Measurements from ENCODE around the gene HS2ST1. TPM values are rescaled to one million over a fixed set of nuclear protein-coding genes. Genes with fewer than 3 reads are reported as not detected.

The HS2ST1 gene
- total RNA-seq, 2 donors from 2014 or later, result 29.0 to 31.5 TPM

DNA sequence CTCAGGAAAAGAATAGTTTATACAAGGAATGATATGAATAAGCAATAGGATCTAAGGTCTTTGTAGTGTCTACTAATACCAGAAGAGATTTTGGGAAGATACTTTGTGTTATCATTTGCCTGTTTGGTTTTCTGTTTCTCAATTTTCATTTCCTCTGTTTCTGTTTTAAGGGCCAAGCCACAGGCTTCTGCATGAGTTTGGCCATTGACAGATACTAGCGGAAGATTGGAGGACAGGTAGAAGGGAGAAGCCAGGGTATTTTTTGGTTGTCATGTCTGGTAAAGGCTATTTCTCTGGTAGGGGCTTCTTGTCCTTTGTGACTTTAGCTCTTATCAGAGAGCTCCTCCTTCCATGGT is 51.4 kb downstream of the HS2ST1 start:
- Mint-ChIP-seq H3K4me1 (peaks cover 9% of the 10 kb centered on the region), H3K27ac (no peak overlapping the region), H3K4me3 (no peak overlapping the region), H3K9me3 (peaks cover 24% of the 10 kb centered on the region), H3K27me3 (ENCODE audit: insufficient read depth) (no peaks in the 10 kb centered on the region), H3K36me3 (ENCODE audit: low read depth) (peaks cover 22% of the 10 kb centered on the region)
- H3K9me3 ChIP-seq (ENCODE audit: control insufficient read depth, low read length), result peaks cover 14% of the 10 kb centered on the region
- no peak overlapping the region for H3K27ac ChIP-seq (ENCODE audit: low read depth, low read length)
- DNase-seq, result no peak
- H3K9ac ChIP-seq (ENCODE audit: extremely low read depth, low read length, poor library complexity, severe bottlenecking), result no peak overlapping the region
- TF ChIP-seq, protein P1, sequence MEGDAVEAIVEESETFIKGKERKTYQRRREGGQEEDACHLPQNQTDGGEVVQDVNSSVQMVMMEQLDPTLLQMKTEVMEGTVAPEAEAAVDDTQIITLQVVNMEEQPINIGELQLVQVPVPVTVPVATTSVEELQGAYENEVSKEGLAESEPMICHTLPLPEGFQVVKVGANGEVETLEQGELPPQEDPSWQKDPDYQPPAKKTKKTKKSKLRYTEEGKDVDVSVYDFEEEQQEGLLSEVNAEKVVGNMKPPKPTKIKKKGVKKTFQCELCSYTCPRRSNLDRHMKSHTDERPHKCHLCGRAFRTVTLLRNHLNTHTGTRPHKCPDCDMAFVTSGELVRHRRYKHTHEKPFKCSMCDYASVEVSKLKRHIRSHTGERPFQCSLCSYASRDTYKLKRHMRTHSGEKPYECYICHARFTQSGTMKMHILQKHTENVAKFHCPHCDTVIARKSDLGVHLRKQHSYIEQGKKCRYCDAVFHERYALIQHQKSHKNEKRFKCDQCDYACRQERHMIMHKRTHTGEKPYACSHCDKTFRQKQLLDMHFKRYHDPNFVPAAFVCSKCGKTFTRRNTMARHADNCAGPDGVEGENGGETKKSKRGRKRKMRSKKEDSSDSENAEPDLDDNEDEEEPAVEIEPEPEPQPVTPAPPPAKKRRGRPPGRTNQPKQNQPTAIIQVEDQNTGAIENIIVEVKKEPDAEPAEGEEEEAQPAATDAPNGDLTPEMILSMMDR (conservative IDR thresholded peaks at IDR 0.05), result no peak
- 97% methylated on average over 1 of the region's 1 CpG; no CpG with 5 or more reads in 1 of the 2 experiments for WGBS, 2 experiments (ENCODE audit: insufficient coverage in 1 of 2, insufficient read length in 1 of 2)
- no peaks in the 10 kb centered on the region for H3K36me3 ChIP-seq (ENCODE audit: control insufficient read depth, insufficient read depth, low read length)
- H3K4me3 ChIP-seq (ENCODE audit: low read length), result no peak overlapping the region
- no peaks in the 10 kb centered on the region for H3K27me3 ChIP-seq (ENCODE audit: control insufficient read depth, insufficient read depth, low read length, poor library complexity, severe bottlenecking)
- no peaks in the 10 kb centered on the region for H3K4me1 ChIP-seq (ENCODE audit: control insufficient read depth, insufficient read depth, low read length)

DNA sequence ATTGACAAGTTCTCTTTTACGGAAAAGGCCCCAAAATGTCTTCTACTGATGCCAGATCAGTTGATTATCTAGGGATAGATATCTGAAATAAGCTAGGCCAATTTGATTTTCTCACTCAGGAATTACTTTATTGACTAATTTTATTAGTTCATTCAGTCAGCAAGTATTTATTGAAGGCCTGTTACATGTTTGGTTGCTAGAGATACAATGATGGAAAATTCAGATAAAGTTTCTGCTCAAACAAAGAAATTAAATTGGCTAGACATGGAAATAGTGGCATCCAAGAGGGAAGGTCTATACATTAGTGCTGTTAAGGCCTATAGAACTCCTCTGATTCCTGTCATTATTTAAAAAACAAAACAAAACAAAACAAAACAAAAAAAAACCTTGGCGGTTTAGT is 56.5 kb downstream of the HS2ST1 start:
- H3K4me3 ChIP-seq (ENCODE audit: low read length), result no peak overlapping the region
- TF ChIP-seq, protein P1 (conservative IDR thresholded peaks at IDR 0.05), result no peak
- no peaks in the 10 kb centered on the region for H3K4me1 ChIP-seq (ENCODE audit: control insufficient read depth, insufficient read depth, low read length)
- WGBS, 2 experiments (ENCODE audit: insufficient coverage in 1 of 2, insufficient read length in 1 of 2), result 62 to 80% methylated on average over 1 to 2 of the region's 2 CpGs
- H3K27ac ChIP-seq (ENCODE audit: low read depth, low read length), result no peak overlapping the region
- no peaks in the 10 kb centered on the region for H3K27me3 ChIP-seq (ENCODE audit: control insufficient read depth, insufficient read depth, low read length, poor library complexity, severe bottlenecking)
- H3K9me3 Mint-ChIP-seq, result no peaks in the 10 kb centered on the region
- peaks cover 7% of the 10 kb centered on the region for H3K4me1 Mint-ChIP-seq
- no peaks in the 10 kb centered on the region for H3K9me3 ChIP-seq (ENCODE audit: control insufficient read depth, low read length)
- no peak overlapping the region for H3K4me3 Mint-ChIP-seq
- H3K9ac ChIP-seq (ENCODE audit: extremely low read depth, low read length, poor library complexity, severe bottlenecking), result no peak overlapping the region
- DNase-seq, result no peak
- H3K27me3 Mint-ChIP-seq (ENCODE audit: insufficient read depth), result no peaks in the 10 kb centered on the region
- no peaks in the 10 kb centered on the region for H3K36me3 Mint-ChIP-seq (ENCODE audit: low read depth)
- no peaks in the 10 kb centered on the region for H3K36me3 ChIP-seq (ENCODE audit: control insufficient read depth, insufficient read depth, low read length)
- H3K27ac Mint-ChIP-seq, result no peak overlapping the region

DNA sequence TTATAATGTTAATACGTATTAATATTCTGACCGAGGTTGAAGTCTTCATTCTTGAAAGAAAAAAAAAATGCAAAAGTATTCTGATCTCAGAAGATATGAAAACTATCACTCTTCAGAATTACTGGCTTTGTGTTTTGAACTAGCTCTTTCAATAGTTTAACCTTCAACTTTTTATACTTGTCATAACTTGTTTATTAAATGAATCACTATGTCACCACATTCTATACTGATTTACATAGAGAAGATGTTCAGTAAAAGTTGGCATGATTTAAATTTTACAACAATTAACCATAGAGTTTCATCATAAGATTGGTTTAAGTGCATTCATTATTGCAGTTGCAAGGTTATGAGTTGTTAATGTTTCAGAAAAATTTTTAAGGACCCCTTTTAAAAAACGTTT is 57.3 kb downstream of the HS2ST1 start:
- Histone ChIP-seq H3K27me3 (ENCODE audit: control insufficient read depth, insufficient read depth, low read length, poor library complexity, severe bottlenecking) (no peaks in the 10 kb centered on the region), H3K9ac (ENCODE audit: extremely low read depth, low read length, poor library complexity, severe bottlenecking) (no peak overlapping the region), H3K4me3 (ENCODE audit: low read length) (no peak overlapping the region), H3K36me3 (ENCODE audit: control insufficient read depth, insufficient read depth, low read length) (no peaks in the 10 kb centered on the region), H3K27ac (ENCODE audit: low read depth, low read length) (no peak overlapping the region), H3K4me1 (ENCODE audit: control insufficient read depth, insufficient read depth, low read length) (no peaks in the 10 kb centered on the region), H3K9me3 (ENCODE audit: control insufficient read depth, low read length) (no peaks in the 10 kb centered on the region)
- no peak overlapping the region for H3K4me3 Mint-ChIP-seq
- 86% methylated on average over 3 of the region's 3 CpGs; no CpG with 5 or more reads in 1 of the 2 experiments for WGBS, 2 experiments (ENCODE audit: insufficient coverage in 1 of 2, insufficient read length in 1 of 2)
- H3K27me3 Mint-ChIP-seq (ENCODE audit: insufficient read depth), result no peaks in the 10 kb centered on the region
- no peaks in the 10 kb centered on the region for H3K36me3 Mint-ChIP-seq (ENCODE audit: low read depth)
- no peak for DNase-seq
- TF ChIP-seq, protein P1 (conservative IDR thresholded peaks at IDR 0.05), result no peak
- H3K9me3 Mint-ChIP-seq, result no peaks in the 10 kb centered on the region
- H3K4me1 Mint-ChIP-seq, result peaks cover 10% of the 10 kb centered on the region
- no peak overlapping the region for H3K27ac Mint-ChIP-seq
